ENCODE measurements around the gene SLC31A1. TPM values are rescaled to one million over a fixed set of nuclear protein-coding genes. Genes with fewer than 3 reads are reported as not detected.
A peak's percentile ranks its signal among the peaks of the same experiment; 100 is the strongest.

SLC31A1 gene
- total and polyA plus RNA-seq, 4 experiments from 2014 or later, result 2.1 to 4.2 (median 3.2) TPM

DNA sequence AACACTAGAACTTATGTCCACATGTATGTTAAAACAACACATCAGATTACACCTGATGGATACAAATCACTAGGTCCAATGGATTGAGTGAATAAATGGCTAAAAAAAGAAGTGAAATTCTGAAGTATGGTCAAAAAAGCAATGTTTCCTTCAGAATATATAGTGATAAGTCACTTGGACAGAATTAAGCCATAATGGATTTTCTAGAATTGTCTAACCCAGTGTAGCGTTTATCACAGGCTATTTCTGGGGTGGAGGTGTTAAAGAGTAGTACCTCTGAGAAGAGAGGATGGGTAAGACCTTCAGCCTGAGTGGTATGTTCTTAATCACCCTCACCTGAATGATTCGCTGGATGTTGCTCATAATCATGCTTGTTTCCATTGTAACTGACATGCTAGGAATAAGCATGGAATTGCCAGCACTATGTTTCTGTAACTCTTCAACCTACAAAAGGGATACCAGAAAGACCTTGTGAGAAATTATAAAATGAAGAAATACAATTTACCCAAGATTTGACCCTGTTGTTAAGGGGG lies 37.3 kb upstream of the SLC31A1 start:
- CTCF ChIA-PET (ENCODE audit: partially characterized antibody), result no interaction called here
- peaks cover 89% of the 10 kb centered on the region for H3K36me3 ChIP-seq (ENCODE audit: insufficient read depth, low read length)
- H3K4me3 Mint-ChIP-seq, result no peak overlapping the region
- POLR2A ChIA-PET (ENCODE audit: partially characterized antibody), result no interaction called here
- intact Hi-C loops (cut with micrococcal nuclease), result no loop called here
- H3K36me3 Mint-ChIP-seq, result peaks cover 79 to 91% of the 10 kb centered on the region in 2 donors
- no peaks in the 10 kb centered on the region for H3K9me3 Mint-ChIP-seq
- DNase-seq, result no peak
- no peaks in the 10 kb centered on the region for H3K27me3 ChIP-seq (ENCODE audit: insufficient read depth, low read length)
- H3K4me1 Mint-ChIP-seq, result peaks cover 0 to 4% (median 2%) of the 10 kb centered on the region in 4 donors
- no peaks in the 10 kb centered on the region for H3K9me3 ChIP-seq (ENCODE audit: control insufficient read depth in 1 of 2, low read length in 2 of 2)
- H3K4me1 ChIP-seq (ENCODE audit: insufficient read depth, low read length), result no peaks in the 10 kb centered on the region
- no peak overlapping the region for H3K27ac Mint-ChIP-seq
- H3K27ac ChIP-seq (ENCODE audit: low read depth, low read length), result no peak overlapping the region
- H3K4me3 ChIP-seq (ENCODE audit: low read length in 2 of 2), result no peak overlapping the region
- H3K27me3 Mint-ChIP-seq, result no peaks in the 10 kb centered on the region

DNA sequence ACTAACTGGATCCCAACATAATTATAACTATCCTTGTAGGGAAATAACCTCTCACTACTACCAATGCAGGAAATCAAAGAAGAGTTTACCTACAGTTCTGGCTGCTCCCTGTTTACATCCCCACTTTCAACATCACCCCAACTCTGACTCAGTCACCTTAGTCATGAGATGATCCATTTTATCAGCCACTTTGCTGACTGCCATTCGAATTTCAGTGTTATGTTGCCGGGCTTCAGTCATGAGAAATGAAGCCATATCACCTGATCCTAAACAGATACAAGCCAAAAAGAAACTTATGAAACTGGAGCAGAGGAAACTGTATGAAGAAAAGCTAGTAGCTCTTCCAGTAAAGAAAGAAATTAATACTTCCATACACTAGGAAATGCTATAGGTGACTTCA lies 36.8 kb upstream of the SLC31A1 start:
- H3K27me3 Mint-ChIP-seq, result no peaks in the 10 kb centered on the region
- H3K9me3 Mint-ChIP-seq, result no peaks in the 10 kb centered on the region
- Histone ChIP-seq H3K36me3 (ENCODE audit: insufficient read depth, low read length) (peaks cover 89% of the 10 kb centered on the region), H3K4me3 (ENCODE audit: low read length in 2 of 2) (no peak overlapping the region), H3K9me3 (ENCODE audit: control insufficient read depth in 1 of 2, low read length in 2 of 2) (no peaks in the 10 kb centered on the region), H3K4me1 (ENCODE audit: insufficient read depth, low read length) (no peaks in the 10 kb centered on the region), H3K27me3 (ENCODE audit: insufficient read depth, low read length) (no peaks in the 10 kb centered on the region), H3K27ac (ENCODE audit: low read depth, low read length) (no peak overlapping the region)
- peak overlapping the region in 2 of 7 donors; percentile 13 to 17 for H3K27ac Mint-ChIP-seq
- intact Hi-C loops (cut with micrococcal nuclease), result no loop called here
- ChIA-PET CTCF (ENCODE audit: partially characterized antibody) (no interaction called here), POLR2A (ENCODE audit: partially characterized antibody) (no interaction called here)
- no peak for DNase-seq
- peaks cover 0 to 4% (median 2%) of the 10 kb centered on the region in 4 donors for H3K4me1 Mint-ChIP-seq
- H3K4me3 Mint-ChIP-seq, result no peak overlapping the region
- H3K36me3 Mint-ChIP-seq, result peaks cover 78 to 90% of the 10 kb centered on the region in 2 donors

DNA sequence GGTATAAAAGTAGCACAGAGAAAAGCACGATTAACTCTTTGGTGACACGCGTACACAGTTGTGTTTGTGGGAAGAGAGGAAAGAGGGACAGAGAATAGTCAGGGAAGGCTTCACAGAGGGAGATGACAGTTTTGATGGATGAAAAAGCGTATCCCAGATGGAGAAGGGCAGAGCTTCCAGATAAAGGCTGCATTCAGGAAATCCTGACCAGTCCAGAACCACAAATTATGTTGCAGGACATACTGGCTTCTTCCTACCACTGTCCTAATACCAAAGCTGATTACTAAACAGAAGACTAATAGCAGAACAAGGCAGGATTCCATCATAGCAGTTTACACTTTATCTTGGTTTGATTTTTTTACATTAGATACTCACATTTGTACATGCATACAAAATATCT lies 36.1 kb upstream of the SLC31A1 start:
- no peak for DNase-seq
- no peaks in the 10 kb centered on the region for H3K27me3 ChIP-seq (ENCODE audit: insufficient read depth, low read length)
- H3K4me1 ChIP-seq (ENCODE audit: insufficient read depth, low read length), result no peaks in the 10 kb centered on the region
- no peaks in the 10 kb centered on the region for H3K27me3 Mint-ChIP-seq
- intact Hi-C loops (cut with micrococcal nuclease), result no loop called here
- no peaks in the 10 kb centered on the region for H3K9me3 Mint-ChIP-seq
- no peak overlapping the region for H3K4me3 ChIP-seq (ENCODE audit: low read length in 2 of 2)
- H3K27ac ChIP-seq (ENCODE audit: low read depth, low read length), result no peak overlapping the region
- peaks cover 88% of the 10 kb centered on the region for H3K36me3 ChIP-seq (ENCODE audit: insufficient read depth, low read length)
- H3K4me3 Mint-ChIP-seq, result no peak overlapping the region
- peaks cover 83 to 89% of the 10 kb centered on the region in 2 donors for H3K36me3 Mint-ChIP-seq
- no peaks in the 10 kb centered on the region for H3K9me3 ChIP-seq (ENCODE audit: control insufficient read depth in 1 of 2, low read length in 2 of 2)
- ChIA-PET POLR2A (ENCODE audit: partially characterized antibody) (no interaction called here), CTCF (ENCODE audit: partially characterized antibody) (interaction anchor here (1.2 to 1.4 kb wide), 2 partner anchors 34 to 90 kb away, joined by 3 read pairs; partner anchors contain the start of genes CDC26, PRPF4 and SLC31A2)
- peaks cover 0 to 4% (median 2%) of the 10 kb centered on the region in 4 donors for H3K4me1 Mint-ChIP-seq
- peak overlapping the region in 1 of 7 donors; percentile 13 for H3K27ac Mint-ChIP-seq

DNA sequence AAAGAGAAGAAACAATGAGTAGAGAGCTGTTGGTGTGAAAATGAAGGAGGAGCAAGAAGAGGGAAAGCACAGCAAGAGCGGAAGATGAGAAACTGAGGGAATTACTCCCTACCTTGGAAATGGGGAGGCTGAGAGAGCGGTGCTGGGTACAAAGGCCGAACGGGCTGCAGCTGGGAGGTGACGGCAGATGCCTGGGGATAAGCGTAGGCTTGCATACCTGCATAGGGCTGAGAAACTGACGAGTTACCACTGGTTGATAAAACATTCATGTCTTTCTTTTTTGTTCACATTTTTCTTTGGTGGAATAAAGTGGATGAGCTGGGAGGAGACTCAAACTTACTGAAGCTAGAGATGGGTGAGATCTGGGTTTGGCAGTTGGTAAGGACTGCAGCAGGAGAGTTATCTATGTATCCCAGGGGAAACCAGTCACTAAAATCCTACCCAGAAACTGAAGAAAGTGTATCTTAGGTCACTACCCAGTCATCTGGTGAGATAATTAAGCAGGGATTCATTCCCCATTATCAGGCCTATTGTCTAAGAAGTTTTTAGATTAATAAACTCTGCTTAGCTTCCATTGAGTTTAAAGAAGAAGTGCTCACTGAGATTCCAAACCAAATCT lies 35.1 kb upstream of the SLC31A1 start:
- peaks cover 79 to 86% of the 10 kb centered on the region in 2 donors for H3K36me3 Mint-ChIP-seq
- Histone ChIP-seq H3K4me1 (ENCODE audit: insufficient read depth, low read length) (no peaks in the 10 kb centered on the region), H3K36me3 (ENCODE audit: insufficient read depth, low read length) (peaks cover 89% of the 10 kb centered on the region), H3K27me3 (ENCODE audit: insufficient read depth, low read length) (no peaks in the 10 kb centered on the region), H3K9me3 (ENCODE audit: control insufficient read depth in 1 of 2, low read length in 2 of 2) (no peaks in the 10 kb centered on the region), H3K27ac (ENCODE audit: low read depth, low read length) (no peak overlapping the region), H3K4me3 (ENCODE audit: low read length in 2 of 2) (no peak overlapping the region)
- no peak overlapping the region for H3K4me3 Mint-ChIP-seq
- no peaks in the 10 kb centered on the region for H3K9me3 Mint-ChIP-seq
- intact Hi-C loops (cut with micrococcal nuclease), result no loop called here
- H3K4me1 Mint-ChIP-seq, result peaks cover 0 to 4% (median 2%) of the 10 kb centered on the region in 4 donors
- ChIA-PET POLR2A (ENCODE audit: partially characterized antibody) (no interaction called here), CTCF (ENCODE audit: partially characterized antibody) (interaction anchor here (0.9 to 1.4 kb wide), 4 partner anchors 9 to 89 kb away, joined by 3 read pairs; partner anchors contain the start of genes CDC26, PRPF4 and SLC31A2)
- DNase-seq, result no peak
- peak overlapping the region in 2 of 7 donors; percentile 5 to 48 for H3K27ac Mint-ChIP-seq
- no peaks in the 10 kb centered on the region for H3K27me3 Mint-ChIP-seq

DNA sequence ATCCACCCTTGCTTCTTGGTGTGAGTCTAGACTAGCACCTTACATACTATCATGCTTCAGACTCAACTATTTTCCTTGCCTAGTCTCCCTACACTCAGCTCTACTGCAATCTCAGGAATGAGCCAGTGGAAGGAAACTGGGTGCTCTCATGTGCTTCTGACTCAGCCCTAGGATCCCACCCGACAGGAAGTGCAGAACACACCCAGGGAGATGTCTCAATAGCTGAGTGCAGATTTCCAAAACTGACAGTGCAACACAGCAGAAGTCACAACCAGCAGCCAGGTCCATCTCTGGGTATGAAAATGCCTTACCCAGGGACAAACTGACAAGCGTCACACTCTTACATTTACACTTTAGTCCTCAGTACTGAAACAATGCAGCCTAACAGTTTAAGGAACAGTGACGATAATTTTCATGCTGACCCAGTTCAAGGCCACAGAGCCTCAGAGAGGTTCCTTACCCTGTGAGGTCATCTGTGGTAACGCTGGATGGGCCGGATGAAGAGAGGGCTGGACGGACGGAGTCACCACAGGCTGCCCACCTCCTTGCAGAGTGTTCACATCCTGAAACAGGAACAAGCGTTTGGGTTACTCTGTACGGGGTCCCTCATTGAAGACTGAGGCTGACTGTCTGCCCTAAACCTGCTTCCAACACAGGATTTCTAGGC lies 33.3 kb upstream of the SLC31A1 start:
- Histone ChIP-seq H3K36me3 (ENCODE audit: insufficient read depth, low read length) (peaks cover 81% of the 10 kb centered on the region), H3K9me3 (ENCODE audit: control insufficient read depth in 1 of 2, low read length in 2 of 2) (no peaks in the 10 kb centered on the region), H3K4me3 (ENCODE audit: low read length in 2 of 2) (no peak overlapping the region), H3K4me1 (ENCODE audit: insufficient read depth, low read length) (no peaks in the 10 kb centered on the region), H3K27ac (ENCODE audit: low read depth, low read length) (no peak overlapping the region), H3K27me3 (ENCODE audit: insufficient read depth, low read length) (no peaks in the 10 kb centered on the region)
- no peaks in the 10 kb centered on the region for H3K9me3 Mint-ChIP-seq
- peaks cover 0 to 4% (median 0%) of the 10 kb centered on the region in 4 donors for H3K4me1 Mint-ChIP-seq
- H3K4me3 Mint-ChIP-seq, result no peak overlapping the region
- H3K36me3 Mint-ChIP-seq, result peaks cover 69 to 82% of the 10 kb centered on the region in 2 donors
- peak overlapping the region in 2 of 7 donors; percentile 7 to 33 for H3K27ac Mint-ChIP-seq
- CTCF ChIA-PET (ENCODE audit: partially characterized antibody), result no interaction called here
- POLR2A ChIA-PET (ENCODE audit: partially characterized antibody), result no interaction called here
- intact Hi-C loops (cut with micrococcal nuclease), result no loop called here
- H3K27me3 Mint-ChIP-seq, result no peaks in the 10 kb centered on the region
- no peak for DNase-seq

DNA sequence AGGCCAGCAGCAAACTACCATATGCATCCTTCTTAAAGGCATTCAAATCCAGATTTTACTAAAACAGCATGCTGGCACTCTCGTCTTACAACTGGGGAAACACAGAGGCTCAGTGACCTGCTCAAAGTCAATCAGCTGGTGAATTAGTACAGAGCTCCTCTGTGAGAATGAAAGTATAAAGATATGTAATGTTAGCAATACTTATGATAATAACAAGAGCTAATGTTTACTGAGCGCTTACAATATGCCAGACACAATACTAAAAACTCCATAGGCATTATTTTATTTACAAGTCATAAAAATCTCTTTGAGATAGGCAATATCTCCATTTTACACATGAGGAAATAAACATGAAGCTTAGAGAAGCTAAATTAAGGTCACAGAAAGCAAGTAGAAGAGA lies 28.9 kb upstream of the SLC31A1 start:
- peaks cover 54% of the 10 kb centered on the region for H3K36me3 ChIP-seq (ENCODE audit: insufficient read depth, low read length)
- Mint-ChIP-seq H3K4me3 (no peak overlapping the region), H3K27me3 (no peaks in the 10 kb centered on the region), H3K4me1 (peaks cover 0 to 1% (median 0%) of the 10 kb centered on the region in 4 donors), H3K27ac (no peak overlapping the region), H3K36me3 (peaks cover 53 to 73% of the 10 kb centered on the region in 2 donors), H3K9me3 (no peaks in the 10 kb centered on the region)
- H3K9me3 ChIP-seq (ENCODE audit: control insufficient read depth in 1 of 2, low read length in 2 of 2), result no peaks in the 10 kb centered on the region
- intact Hi-C loops (cut with micrococcal nuclease), result no loop called here
- H3K27me3 ChIP-seq (ENCODE audit: insufficient read depth, low read length), result no peaks in the 10 kb centered on the region
- ChIA-PET CTCF (ENCODE audit: partially characterized antibody) (no interaction called here), POLR2A (ENCODE audit: partially characterized antibody) (no interaction called here)
- H3K4me1 ChIP-seq (ENCODE audit: insufficient read depth, low read length), result no peaks in the 10 kb centered on the region
- DNase-seq, result no peak
- no peak overlapping the region for H3K27ac ChIP-seq (ENCODE audit: low read depth, low read length)
- no peak overlapping the region for H3K4me3 ChIP-seq (ENCODE audit: low read length in 2 of 2)

DNA sequence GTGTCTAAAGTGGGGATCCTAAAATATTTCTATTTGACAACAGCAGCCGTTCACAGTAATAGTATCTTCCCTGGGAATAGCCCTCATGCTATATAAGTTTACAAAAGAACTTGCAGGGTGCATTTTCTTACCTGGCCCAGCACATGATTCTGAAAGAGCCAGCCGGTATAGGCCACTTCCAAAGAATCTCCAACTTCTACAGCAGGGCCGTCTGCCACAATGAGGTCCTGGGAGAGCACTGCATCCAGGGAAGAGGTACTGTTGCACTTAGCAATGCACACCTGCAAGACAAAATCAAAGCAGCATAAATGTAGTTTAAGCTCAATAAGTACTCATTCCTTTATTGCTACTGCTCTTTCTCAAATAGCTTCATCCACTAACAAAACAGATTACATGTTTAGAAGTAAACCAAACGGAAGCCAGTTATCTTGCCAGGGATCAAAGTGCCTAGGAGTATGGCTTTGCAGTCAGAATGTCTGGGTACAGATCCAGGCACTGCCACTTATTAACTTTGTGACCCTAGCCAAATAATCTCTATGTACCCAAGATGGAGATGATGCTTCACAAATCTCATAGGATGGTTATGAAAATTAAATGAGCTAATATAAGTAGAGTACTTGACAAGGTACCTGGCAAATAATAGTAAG lies 21.5 kb upstream of the SLC31A1 start:
- Histone ChIP-seq H3K27ac (ENCODE audit: low read depth, low read length) (no peak overlapping the region), H3K4me1 (ENCODE audit: insufficient read depth, low read length) (no peaks in the 10 kb centered on the region), H3K4me3 (ENCODE audit: low read length in 2 of 2) (no peak overlapping the region), H3K27me3 (ENCODE audit: insufficient read depth, low read length) (no peaks in the 10 kb centered on the region), H3K36me3 (ENCODE audit: insufficient read depth, low read length) (peaks cover 48% of the 10 kb centered on the region), H3K9me3 (ENCODE audit: control insufficient read depth in 1 of 2, low read length in 2 of 2) (no peaks in the 10 kb centered on the region)
- intact Hi-C loops (cut with micrococcal nuclease), result no loop called here
- Mint-ChIP-seq H3K36me3 (peaks cover 68 to 76% of the 10 kb centered on the region in 2 donors), H3K27me3 (no peaks in the 10 kb centered on the region), H3K27ac (no peak overlapping the region), H3K4me1 (peaks cover 0 to 1% (median 0%) of the 10 kb centered on the region in 4 donors), H3K4me3 (no peak overlapping the region), H3K9me3 (no peaks in the 10 kb centered on the region)
- POLR2A ChIA-PET (ENCODE audit: partially characterized antibody), result no interaction called here
- CTCF ChIA-PET (ENCODE audit: partially characterized antibody), result no interaction called here
- DNase-seq, result no peak

Measured in CD4-positive, alpha-beta memory T cell (primary cell).